GM18861 (cell line): ENCODE results near the gene ARSA.

ENCODE experiments used
- ATAC-seq: cut with Tn5 transposase; IDR thresholded peaks from one replicate; pipeline ENCODE4 v1.9.1; 2021; ENCODE audit not compliant: unreplicated experiment

Gene ARSA

GRCh38 chr22:50582493-50583293 lies 45.3 kb downstream of the ARSA start, which contains the start of gene CHKB:
Gene CHKB (minus strand): TSS chr22:50582849. CDS start chr22:50582781, 68 bp downstream.
- peak; percentile 86 for ATAC-seq

GRCh38 chr22:50581950-50582492 lies 45.9 kb downstream of the ARSA start:
- ATAC-seq: no peak

- ATAC-seq: no peak
These were observed 46.7 kb downstream of the ARSA start for GRCh38 chr22:50581031-50581949.

- ATAC-seq: no peak
These were observed 48.2 kb downstream of the ARSA start for GRCh38 chr22:50579752-50580151.

- ATAC-seq: no peak
These were observed 49.1 kb downstream of the ARSA start for GRCh38 chr22:50578776-50579310.

- no peak for ATAC-seq
These were observed 49.8 kb downstream of the ARSA start, which contains the start of gene CPT1B for GRCh38 chr22:50577987-50578775. Gene CPT1B (minus strand): TSS chr22:50578427. CDS start chr22:50577915, 512 bp downstream.

GRCh38 chr22:50577697-50577986 lies 50.3 kb downstream of the ARSA start:
- ATAC-seq: no peak

- ATAC-seq: no peak
These were observed 50.9 kb downstream of the ARSA start for GRCh38 chr22:50576806-50577696.

- ATAC-seq: no peak
These were observed 51.9 kb downstream of the ARSA start for GRCh38 chr22:50576070-50576469.

- ATAC-seq: no peak
These were observed 52.5 kb downstream of the ARSA start for GRCh38 chr22:50575426-50575941.
